GM21529 (cell line): Measurements from ENCODE around the gene NAPEPLD.
"Not testable (repeated sequence)": the region's sequence is repeated elsewhere in the genome, so short reads cannot be mapped to it uniquely, and the experiment has no call there.

Source experiments
- ATAC-seq: cut with Tn5 transposase; IDR thresholded peaks from one replicate; pipeline ENCODE4 v1.9.1; 2021; ENCODE audit not compliant: unreplicated experiment

NAPEPLD gene

DNA sequence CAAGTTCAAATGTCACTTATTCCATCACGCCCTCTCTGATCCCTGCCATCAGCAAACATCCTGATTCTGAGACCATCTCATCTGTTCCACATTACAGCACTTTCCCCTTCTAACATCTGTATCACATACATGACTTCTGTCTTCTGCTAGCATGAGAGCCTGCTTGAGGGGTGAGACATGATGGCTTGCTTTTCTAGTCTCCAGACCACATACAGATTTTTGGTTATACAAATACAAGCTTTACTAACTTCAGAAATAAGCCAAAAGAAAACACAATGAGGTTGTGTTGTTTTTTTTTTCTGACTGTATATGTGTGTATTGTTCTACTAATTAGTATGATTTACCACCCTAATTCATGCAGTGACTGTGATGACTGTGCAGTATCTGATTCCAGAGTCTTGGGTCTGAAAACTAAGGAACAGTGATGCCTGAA, 34.3 kb downstream of the NAPEPLD start:
- no peak for ATAC-seq

GRCh38 chr7:103113164-103113563, 35.7 kb downstream of the NAPEPLD start:
- no peak for ATAC-seq

GRCh38 chr7:103106703-103107070, 42.2 kb downstream of the NAPEPLD start:
- not testable (repeated sequence) for ATAC-seq

DNA sequence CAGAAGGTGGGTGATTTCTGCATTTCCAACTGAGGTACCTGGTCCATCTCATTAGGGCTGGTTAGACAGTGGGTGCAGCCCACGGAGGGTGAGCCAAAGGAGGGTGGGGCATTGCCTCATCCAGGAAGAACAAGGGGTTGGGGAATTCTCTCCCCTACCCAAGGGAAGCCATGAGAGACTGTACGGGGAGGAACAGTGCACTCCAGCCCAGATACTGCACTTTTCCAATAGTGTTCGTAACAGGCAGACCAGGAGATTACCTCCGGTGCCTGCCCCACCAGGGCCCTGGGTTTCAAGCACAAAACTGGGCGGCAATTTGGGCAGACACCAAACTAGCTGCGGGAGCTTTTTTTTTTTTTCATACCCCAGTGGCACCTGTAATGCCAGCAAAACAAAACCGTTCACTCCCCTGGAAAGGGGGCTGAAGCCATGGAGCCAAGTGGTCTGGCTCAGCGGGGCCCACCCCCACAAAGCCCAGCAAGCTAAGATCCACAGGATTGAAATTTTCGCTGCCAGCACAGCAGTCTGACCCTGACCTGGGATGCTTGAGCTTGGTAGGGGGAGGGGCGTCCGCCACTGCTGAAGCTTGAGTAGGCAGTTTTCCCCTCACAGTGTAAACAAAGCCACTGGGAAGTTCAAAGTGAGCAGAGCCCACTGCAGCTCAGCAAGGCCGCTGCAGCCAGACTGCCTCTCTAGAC, 42.7 kb downstream of the NAPEPLD start:
- ATAC-seq = no peak

- ATAC-seq = no peak
These were observed 47.4 kb downstream of the NAPEPLD start for GRCh38 chr7:103101543-103101942.

GRCh38 chr7:103100348-103100747, 48.6 kb downstream of the NAPEPLD start:
- ATAC-seq = no peak

DNA sequence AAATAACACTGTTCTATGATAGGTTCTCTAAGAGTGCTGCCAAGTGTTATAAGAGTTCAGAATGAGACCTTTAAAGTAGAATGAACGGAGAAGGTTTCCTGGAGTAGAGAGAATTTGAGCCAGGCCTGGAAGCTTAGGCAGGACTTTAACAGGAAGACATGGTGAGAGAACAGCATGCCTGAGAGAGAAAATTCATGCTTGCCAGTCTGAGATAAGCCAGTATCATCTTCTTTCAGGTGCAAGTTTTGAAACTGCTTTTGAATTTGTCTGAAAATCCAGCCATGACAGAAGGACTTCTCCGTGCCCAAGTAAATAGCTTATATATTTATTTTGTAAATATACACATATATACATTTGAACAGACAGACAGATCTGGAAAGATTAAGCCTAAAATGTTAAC, 51.9 kb downstream of the NAPEPLD start:
- no peak for ATAC-seq

DNA sequence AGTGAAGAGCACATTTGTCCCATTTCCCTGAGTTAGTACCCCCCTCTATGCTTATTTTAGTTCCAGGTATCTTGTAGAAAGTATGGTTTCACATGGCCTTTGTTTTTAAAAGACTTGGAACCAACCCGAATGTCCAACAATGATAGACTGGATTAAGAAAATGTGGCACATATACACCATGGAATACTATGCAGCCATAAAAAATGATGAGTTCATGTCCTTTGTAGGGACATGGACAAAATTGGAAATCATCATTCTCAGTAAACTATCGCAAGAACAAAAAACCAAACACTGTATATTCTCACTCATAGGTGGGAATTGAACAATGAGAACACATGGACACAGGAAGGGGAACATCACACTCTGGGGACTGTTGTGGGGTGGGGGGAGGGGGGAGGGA, 53.3 kb downstream of the NAPEPLD start:
- not testable (repeated sequence) for ATAC-seq

DNA sequence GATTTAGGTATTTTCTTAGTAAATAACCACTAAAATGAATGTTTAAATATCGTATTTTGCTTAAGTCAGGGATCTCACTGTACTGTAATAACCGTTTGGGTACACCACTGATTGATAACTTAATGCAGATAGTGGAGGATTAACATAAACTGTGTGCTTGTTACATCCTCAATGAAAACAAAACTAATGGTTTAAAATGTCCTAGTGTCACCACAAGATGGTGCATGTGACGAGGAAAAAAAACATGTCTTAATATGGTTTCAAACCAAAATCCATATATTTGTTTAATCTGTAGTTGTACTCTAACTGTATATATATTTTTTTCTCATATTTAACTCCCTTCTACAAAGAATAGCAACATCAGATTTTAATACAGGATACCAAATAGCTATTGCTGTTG, 54.8 kb downstream of the NAPEPLD start:
- no peak for ATAC-seq

GRCh38 chr7:103093429-103093828, 55.5 kb downstream of the NAPEPLD start:
- ATAC-seq = no peak

GRCh38 chr7:103092321-103092720, 56.6 kb downstream of the NAPEPLD start:
- ATAC-seq = not testable (repeated sequence)

- ATAC-seq = no peak
These were observed 65.7 kb downstream of the NAPEPLD start for GRCh38 chr7:103083210-103083609.

DNA sequence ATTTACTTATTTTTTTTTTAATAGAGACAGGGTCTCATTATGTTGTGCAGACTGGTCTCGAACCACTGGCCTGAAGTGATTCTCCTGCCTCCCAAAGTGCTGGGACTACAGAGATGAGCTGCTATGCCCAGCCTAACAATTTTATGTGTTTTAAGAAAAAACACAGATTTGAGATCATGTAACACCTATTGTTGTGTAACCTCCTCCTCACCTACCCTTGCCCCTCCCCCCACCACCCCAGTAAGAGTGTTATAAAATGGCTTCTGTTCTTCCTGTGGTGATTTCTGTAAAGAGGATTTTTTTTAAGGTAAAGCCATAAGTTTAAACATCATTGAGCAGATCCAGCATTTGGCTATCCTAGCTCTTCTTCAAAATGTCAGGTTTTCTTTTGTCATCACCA, 66.4 kb downstream of the NAPEPLD start:
- no peak for ATAC-seq

DNA sequence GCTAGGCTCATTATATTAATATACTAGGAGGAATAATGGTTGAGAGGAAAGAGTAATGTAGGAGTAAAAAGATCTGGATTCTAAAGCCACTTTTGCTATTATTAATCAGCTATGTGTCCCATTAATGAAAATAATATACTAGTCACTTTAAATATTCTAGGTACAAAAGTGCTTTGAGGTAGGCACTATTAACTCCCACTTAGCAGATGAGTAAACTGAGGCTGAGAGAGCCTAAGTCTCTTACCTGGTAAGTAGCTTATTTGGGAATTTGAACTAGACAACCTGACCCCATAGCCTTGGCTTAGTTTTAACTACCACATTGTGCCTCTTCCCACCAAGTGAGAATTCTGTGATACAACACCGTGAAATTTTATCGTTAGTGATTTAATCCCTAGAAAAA, 68.0 kb downstream of the NAPEPLD start:
- ATAC-seq = no peak

DNA sequence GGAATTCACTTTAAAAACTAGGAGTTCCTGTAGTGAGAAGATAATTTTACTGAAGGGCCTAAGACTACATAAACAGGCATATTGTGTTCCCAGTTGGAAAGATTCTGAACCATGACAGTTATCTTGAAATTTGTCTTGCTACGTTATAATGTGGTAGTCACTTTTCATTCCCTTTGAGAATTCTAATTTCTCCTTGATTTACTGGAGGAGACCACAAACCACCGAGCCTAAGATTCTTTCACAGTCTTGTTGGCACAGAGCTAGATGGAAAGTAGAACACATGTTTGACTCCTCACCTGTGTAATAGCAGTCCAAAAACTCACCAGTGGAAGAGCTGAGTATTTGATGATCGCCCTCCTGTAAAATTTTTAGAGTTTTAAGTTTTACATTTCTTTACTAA, 69.1 kb downstream of the NAPEPLD start:
- no peak for ATAC-seq

GRCh38 chr7:103078226-103078625, 70.7 kb downstream of the NAPEPLD start:
- not testable (repeated sequence) for ATAC-seq

DNA sequence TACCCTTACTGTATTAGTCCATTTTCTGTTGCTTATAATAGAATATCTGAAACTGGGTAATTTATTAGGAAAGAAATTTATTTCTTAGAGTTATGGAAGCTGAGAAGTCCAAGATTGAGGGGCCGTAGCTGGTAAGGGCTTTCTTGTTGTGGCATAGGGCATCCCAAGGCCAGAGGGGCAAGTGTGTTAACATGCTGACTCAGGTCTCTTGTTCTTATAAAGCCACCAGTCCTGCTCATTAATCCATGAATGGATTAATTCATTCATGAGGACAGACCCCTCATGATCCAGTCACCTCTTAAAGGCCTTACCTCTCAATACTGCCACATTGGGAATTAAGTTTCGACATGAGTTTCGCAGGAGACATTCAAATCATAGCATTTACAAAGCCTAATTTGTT, 71.6 kb downstream of the NAPEPLD start:
- ATAC-seq = no peak

- ATAC-seq = no peak
These were observed 72.1 kb downstream of the NAPEPLD start for GRCh38 chr7:103076764-103077163.

- peak; percentile 47 for ATAC-seq
These were observed 73.5 kb downstream of the NAPEPLD start for GRCh38 chr7:103075337-103075918.

DNA sequence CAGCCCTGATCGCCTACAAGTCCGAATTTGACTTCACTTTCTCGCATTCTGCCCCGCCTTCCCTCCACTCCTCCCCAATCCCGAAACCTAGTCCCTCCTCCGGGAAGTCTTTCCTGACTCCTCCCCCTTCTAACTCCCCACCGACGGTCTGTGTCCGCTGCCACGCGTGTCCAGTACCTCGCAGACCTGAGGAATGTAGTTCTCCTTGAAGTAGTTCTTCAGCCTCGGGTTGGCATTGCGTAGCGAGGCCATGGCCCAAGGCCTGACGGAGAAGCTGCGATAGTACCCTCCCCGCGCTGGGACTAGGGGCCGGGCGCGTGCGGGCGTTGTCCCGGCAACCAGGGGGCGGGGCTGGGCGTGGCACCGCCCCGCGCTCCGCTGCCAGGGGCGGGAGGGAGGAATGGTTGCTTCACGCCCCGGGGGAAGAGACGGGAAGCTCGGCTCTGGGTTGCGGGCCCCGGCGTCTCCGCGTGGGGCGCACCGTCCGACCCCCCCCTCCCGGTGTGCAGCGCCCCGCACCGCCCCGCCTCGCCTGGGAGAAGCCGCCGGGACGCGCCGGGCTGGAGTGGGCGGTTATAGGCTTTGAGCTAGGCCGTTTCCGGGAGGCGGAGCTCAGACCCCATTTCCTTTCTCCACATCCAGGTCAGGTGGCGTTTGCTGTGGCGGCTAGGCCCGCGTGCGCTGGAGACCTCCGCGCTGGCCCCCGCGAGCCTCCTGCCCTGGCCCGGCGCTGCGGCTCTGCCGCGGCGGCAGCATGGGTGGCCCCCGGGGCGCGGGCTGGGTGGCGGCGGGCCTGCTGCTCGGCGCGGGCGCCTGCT, 74.2 kb downstream of the NAPEPLD start, which contains the start of the genes ARMC10 and FBXL13:
TSS of gene ARMC10 (plus strand) at position 622 of the 818 bp plus-strand sequence. CDS start at position 755, 133 bp downstream.
TSS of gene FBXL13 (minus strand) at position 278 of the 818 bp plus-strand sequence.
- peak; percentile 90 for ATAC-seq

DNA sequence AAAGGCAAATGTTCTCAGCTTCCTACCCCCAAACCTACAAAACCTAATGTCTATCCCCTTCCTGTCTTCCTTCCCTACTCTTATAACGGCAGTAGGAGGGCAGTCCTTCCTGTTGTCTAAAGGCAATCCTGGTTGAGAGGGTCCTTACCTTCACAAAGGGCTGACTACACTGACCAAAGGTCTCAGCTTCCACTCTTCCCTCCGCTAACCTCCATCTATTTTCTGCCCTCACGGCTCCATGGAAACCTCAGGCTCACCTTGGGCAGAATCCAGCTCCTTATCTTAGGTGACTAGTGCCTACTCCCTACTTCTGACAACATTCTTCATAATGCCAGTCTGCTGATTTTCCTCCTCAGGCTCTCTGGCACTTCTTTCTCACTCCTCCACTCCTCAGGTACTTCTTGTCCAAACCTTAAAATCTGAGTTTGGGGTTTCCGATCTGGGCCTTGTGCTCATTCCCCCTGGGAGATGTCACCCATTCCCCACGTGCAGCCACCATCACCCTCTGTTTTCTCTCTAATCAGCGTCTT, 74.8 kb downstream of the NAPEPLD start:
- no peak for ATAC-seq

DNA sequence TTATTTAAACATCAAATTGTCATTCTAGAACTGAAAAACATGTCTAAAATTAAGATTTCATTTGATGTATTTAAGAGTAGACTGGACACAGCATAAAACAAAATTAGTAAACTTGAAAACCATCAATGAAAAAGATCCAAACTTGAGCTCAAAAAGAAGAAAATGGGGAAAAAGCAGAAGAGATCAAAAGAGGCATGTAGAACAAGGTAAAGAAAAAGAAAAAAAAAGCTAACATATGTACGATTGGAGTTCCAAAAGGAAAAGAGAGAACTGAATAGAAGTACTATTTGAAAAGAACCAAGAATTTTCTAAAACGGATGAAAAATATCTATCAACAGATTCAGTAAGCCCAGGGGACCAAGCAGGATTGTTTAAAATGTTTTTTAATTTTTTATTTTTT, 77.9 kb downstream of the NAPEPLD start:
- no peak for ATAC-seq
